HepG2 (cell line): ENCODE data around the gene RPL35A. TPM values are rescaled to one million over a fixed set of nuclear protein-coding genes. Genes with fewer than 3 reads are reported as not detected.

Source experiments
- HDAC6 ChIP-seq: fragments of 200-600 bp; sonication (generic); IDR thresholded peaks from 2 replicates; pipeline ENCODE4 v1.7.0; 2017; ENCODE audit warnings: mild to moderate bottlenecking, antibody characterized with exemption, low read length, low read depth
- HMG20B ChIP-seq: conservative IDR thresholded peaks from 2 replicates; pipeline ENCODE4 v1.6.1; 2016; ENCODE audit warnings: missing genetic modification reagents, missing compliant biosample characterization
- HMGXB4 ChIP-seq, 2 experiments: sonication (generic) in 1 of 2; formaldehyde crosslinking in 1 of 2; IDR thresholded peaks; 2 replicates each; pipeline versions ENCODE4 v1.4.0 to v1.6.1; 2018 to 2020; ENCODE audit warnings: missing genetic modification reagents in 2 of 2, borderline replicate concordance in 1 of 2, low read depth in 1 of 2, mild to moderate bottlenecking in 1 of 2, missing biosample characterization in 1 of 2
- POLR2AphosphoS2 ChIP-seq: IDR thresholded peaks from 2 replicates; pipeline ENCODE4 v1.6.1; 2011; ENCODE audit warnings: low read depth, low read length, improper control_type of control experiment
- RFX3 ChIP-seq: IDR thresholded peaks from 2 replicates; pipeline ENCODE4 v1.6.1; 2016; ENCODE audit warnings: missing biosample characterization, missing genetic modification reagents
- TFDP1 ChIP-seq: IDR thresholded peaks from 2 replicates; pipeline ENCODE4 v1.6.1; 2016; ENCODE audit warnings: missing compliant biosample characterization, missing genetic modification reagents, borderline replicate concordance
- ZNF234 ChIP-seq: sonication (generic); formaldehyde crosslinking; conservative IDR thresholded peaks from 2 replicates; pipeline ENCODE4 v1.5.1; 2020; ENCODE audit warnings: mild to moderate bottlenecking, missing genetic modification reagents
- ZNF580 ChIP-seq: IDR thresholded peaks from 2 replicates; pipeline ENCODE4 v1.6.1; 2016; ENCODE audit warnings: low read depth, borderline replicate concordance
- polyA plus RNA-seq, 8 experiments: library from polyadenylated mRNA; depleted of rRNA in 3 of 8; stranded (reverse) in 7 of 8; unstranded in 1 of 8; fragments of >200 nt; fragmentation: Illumina TruSeq in 4 of 8; extraction: Trizol in 4 of 8; gene quantifications; 2 replicates each; pipeline versions ENCODE4 v1.2.1 to v1.2.3, GENCODE V29; 2011 to 2016; ENCODE audit warnings: low read depth in 4 of 8, missing spikeins in 1 of 8, mixed read lengths in 1 of 8; ENCODE audit not compliant: insufficient read depth in 1 of 8
- total RNA-seq, 5 experiments: library from RNA; depleted of rRNA; stranded (reverse); fragments of >200 nt; fragmentation: Illumina TruSeq; extraction: Trizol; gene quantifications; 2 replicates each; pipeline ENCODE4 v1.2.3, GENCODE V29; 2016; ENCODE audit warnings: low read depth in 1 of 5
- TF ChIP-seq, protein P1 (sequence below): sonication (generic); formaldehyde crosslinking; IDR thresholded peaks from 2 replicates; pipeline ENCODE4 v1.4.0; 2020; ENCODE audit warnings: missing genetic modification reagents, mild to moderate bottlenecking, borderline replicate concordance
- TF ChIP-seq, protein P2 (sequence below): sonication (generic); formaldehyde crosslinking; IDR thresholded peaks from 2 replicates; pipeline ENCODE4 v1.4.0; 2020; ENCODE audit warnings: mild to moderate bottlenecking, missing genetic modification reagents

The RPL35A gene
- total and polyA plus RNA-seq, 2 of the 13 experiments (the other 11 are each of a cell fraction or from before 2014, with no cell fraction given) = 1,001 to 1,582 TPM

- TF ChIP-seq HMGXB4 (CRISPR knock-in tag; IDR thresholded peaks at IDR 0.05; ENCODE audit: borderline replicate concordance in 1 of 2, low read depth in 1 of 2) (peak; percentile 78 to 91), ZNF580 (CRISPR knock-in tag) (peak; percentile 79; the same call in 1 of the 2 replicates), TFDP1 (CRISPR knock-in tag) (peak; percentile 92), RFX3 (peak; percentile 98), HMG20B (CRISPR knock-in tag) (0 out of 2 replicates have a peak, but pooled peaks have one; percentile 29), POLR2AphosphoS2 (peak; percentile 87), HDAC6 (peak; percentile 58; the same call in 1 of the 2 replicates), ZNF234 (0 out of 2 replicates have a peak, but pooled peaks have one; percentile 63)
- TF ChIP-seq, protein P1, sequence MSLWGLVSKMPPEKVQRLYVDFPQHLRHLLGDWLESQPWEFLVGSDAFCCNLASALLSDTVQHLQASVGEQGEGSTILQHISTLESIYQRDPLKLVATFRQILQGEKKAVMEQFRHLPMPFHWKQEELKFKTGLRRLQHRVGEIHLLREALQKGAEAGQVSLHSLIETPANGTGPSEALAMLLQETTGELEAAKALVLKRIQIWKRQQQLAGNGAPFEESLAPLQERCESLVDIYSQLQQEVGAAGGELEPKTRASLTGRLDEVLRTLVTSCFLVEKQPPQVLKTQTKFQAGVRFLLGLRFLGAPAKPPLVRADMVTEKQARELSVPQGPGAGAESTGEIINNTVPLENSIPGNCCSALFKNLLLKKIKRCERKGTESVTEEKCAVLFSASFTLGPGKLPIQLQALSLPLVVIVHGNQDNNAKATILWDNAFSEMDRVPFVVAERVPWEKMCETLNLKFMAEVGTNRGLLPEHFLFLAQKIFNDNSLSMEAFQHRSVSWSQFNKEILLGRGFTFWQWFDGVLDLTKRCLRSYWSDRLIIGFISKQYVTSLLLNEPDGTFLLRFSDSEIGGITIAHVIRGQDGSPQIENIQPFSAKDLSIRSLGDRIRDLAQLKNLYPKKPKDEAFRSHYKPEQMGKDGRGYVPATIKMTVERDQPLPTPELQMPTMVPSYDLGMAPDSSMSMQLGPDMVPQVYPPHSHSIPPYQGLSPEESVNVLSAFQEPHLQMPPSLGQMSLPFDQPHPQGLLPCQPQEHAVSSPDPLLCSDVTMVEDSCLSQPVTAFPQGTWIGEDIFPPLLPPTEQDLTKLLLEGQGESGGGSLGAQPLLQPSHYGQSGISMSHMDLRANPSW = peak; percentile 66; the same call in 1 of the 2 replicates
- TF ChIP-seq, protein P2, sequence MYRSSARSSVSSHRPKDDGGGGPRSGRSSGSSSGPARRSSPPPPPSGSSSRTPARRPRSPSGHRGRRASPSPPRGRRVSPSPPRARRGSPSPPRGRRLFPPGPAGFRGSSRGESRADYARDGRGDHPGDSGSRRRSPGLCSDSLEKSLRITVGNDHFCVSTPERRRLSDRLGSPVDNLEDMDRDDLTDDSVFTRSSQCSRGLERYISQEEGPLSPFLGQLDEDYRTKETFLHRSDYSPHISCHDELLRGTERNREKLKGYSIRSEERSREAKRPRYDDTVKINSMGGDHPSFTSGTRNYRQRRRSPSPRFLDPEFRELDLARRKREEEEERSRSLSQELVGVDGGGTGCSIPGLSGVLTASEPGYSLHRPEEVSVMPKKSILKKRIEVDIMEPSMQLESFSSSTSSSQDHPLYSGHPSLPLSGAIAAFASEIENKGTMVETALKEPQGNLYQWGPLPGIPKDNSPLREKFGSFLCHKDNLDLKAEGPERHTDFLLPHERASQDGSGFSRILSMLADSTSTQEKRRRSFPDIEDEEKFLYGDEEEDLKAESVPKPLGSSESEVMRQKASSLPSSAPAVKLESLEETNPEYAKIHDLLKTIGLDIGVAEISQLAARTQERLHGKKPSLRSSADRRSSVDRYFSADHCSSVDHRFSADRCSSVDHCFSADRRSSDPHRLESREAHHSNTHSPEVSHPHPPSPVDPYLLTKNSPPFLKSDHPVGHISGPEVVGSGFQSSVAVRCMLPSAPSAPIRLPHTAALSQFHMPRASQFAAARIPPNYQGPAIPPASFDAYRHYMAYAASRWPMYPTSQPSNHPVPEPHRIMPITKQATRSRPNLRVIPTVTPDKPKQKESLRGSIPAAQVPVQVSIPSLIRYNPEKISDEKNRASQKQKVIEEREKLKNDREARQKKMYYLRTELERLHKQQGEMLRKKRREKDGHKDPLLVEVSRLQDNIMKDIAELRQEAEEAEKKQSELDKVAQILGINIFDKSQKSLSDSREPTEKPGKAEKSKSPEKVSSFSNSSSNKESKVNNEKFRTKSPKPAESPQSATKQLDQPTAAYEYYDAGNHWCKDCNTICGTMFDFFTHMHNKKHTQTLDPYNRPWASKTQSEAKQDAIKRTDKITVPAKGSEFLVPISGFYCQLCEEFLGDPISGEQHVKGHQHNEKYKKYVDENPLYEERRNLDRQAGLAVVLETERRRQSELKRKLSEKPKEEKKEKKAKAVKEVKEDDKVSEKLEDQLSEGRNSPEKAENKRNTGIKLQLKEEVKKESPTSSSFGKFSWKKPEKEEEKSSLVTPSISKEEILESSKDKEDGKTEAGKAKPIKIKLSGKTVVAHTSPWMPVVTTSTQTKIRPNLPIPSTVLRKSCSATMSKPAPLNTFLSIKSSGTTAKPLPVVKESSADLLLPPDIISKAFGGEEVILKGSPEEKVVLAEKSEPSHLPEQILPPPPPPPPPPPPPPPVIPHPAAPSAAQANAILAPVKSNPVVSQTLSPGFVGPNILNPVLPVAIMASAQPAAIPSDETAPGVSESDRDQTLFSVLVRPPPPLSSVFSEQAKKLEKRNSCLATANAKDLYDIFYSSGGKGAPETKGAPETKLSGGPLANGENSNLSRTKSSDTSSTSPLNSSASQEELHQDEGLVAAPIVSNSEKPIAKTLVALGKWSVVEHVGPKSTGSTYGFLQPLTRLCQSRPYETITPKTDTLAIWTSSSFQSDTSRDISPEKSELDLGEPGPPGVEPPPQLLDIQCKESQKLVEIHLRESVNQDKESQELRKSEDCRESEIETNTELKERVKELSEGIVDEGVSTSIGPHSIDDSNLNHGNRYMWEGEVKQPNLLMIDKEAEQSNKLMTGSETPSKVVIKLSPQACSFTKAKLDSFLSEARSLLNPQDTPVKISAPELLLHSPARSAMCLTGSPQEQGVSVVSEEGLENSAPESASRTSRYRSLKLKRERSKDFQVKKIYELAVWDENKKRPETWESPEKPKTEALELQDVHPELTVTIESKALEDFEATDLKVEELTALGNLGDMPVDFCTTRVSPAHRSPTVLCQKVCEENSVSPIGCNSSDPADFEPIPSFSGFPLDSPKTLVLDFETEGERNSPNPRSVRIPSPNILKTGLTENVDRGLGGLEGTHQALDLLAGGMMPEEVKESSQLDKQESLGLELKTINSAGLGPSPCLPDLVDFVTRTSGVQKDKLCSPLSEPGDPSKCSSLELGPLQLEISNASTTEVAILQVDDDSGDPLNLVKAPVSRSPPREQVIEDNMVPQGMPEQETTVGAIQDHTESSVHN (CRISPR knock-in tag) = 0 out of 2 replicates have a peak, but pooled peaks have one; percentile 62
Observed at GRCh38 chr3:197949778-197950676, at the start of gene RPL35A (continued).
